ENCODE measurements around the gene MED25.

DNA sequence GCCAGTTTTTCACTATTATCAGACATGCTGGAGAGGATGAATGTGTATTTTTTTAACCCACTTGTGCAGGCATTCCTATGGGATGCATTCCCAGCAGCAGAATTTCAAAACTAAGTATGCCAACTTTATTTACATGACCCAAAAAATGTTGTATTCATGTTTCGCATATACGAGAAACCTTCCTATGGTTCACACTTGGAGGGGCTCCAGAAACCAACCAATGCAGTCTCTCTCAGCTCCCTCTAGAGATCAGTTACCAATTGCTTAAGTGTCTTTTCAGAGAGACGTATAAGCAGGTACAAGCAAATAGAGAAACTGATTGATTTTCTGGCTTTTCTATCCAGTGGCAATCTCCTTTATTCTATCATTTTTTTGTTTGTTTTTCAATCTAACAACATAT is 27.3 kb downstream of the MED25 start:
- TF ChIP-seq, protein P1, sequence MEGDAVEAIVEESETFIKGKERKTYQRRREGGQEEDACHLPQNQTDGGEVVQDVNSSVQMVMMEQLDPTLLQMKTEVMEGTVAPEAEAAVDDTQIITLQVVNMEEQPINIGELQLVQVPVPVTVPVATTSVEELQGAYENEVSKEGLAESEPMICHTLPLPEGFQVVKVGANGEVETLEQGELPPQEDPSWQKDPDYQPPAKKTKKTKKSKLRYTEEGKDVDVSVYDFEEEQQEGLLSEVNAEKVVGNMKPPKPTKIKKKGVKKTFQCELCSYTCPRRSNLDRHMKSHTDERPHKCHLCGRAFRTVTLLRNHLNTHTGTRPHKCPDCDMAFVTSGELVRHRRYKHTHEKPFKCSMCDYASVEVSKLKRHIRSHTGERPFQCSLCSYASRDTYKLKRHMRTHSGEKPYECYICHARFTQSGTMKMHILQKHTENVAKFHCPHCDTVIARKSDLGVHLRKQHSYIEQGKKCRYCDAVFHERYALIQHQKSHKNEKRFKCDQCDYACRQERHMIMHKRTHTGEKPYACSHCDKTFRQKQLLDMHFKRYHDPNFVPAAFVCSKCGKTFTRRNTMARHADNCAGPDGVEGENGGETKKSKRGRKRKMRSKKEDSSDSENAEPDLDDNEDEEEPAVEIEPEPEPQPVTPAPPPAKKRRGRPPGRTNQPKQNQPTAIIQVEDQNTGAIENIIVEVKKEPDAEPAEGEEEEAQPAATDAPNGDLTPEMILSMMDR (IDR thresholded peaks at IDR 0.05; ENCODE audit: poor library complexity, severe bottlenecking): no peak
- TF ChIP-seq POLR2AphosphoS5 (IDR thresholded peaks at IDR 0.05) (no peak), MXI1 (conservative IDR thresholded peaks at IDR 0.05; ENCODE audit: poor library complexity, severe bottlenecking) (no peak), EP300 (conservative IDR thresholded peaks at IDR 0.05; ENCODE audit: poor library complexity, severe bottlenecking) (no peak), RAD21 (conservative IDR thresholded peaks at IDR 0.05) (no peak)
- TF ChIP-seq, protein P2, sequence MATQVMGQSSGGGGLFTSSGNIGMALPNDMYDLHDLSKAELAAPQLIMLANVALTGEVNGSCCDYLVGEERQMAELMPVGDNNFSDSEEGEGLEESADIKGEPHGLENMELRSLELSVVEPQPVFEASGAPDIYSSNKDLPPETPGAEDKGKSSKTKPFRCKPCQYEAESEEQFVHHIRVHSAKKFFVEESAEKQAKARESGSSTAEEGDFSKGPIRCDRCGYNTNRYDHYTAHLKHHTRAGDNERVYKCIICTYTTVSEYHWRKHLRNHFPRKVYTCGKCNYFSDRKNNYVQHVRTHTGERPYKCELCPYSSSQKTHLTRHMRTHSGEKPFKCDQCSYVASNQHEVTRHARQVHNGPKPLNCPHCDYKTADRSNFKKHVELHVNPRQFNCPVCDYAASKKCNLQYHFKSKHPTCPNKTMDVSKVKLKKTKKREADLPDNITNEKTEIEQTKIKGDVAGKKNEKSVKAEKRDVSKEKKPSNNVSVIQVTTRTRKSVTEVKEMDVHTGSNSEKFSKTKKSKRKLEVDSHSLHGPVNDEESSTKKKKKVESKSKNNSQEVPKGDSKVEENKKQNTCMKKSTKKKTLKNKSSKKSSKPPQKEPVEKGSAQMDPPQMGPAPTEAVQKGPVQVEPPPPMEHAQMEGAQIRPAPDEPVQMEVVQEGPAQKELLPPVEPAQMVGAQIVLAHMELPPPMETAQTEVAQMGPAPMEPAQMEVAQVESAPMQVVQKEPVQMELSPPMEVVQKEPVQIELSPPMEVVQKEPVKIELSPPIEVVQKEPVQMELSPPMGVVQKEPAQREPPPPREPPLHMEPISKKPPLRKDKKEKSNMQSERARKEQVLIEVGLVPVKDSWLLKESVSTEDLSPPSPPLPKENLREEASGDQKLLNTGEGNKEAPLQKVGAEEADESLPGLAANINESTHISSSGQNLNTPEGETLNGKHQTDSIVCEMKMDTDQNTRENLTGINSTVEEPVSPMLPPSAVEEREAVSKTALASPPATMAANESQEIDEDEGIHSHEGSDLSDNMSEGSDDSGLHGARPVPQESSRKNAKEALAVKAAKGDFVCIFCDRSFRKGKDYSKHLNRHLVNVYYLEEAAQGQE (IDR thresholded peaks at IDR 0.05; ENCODE audit: borderline replicate concordance): no peak
